ENCODE measurements around the gene DCLK1.

Gene DCLK1

DNA sequence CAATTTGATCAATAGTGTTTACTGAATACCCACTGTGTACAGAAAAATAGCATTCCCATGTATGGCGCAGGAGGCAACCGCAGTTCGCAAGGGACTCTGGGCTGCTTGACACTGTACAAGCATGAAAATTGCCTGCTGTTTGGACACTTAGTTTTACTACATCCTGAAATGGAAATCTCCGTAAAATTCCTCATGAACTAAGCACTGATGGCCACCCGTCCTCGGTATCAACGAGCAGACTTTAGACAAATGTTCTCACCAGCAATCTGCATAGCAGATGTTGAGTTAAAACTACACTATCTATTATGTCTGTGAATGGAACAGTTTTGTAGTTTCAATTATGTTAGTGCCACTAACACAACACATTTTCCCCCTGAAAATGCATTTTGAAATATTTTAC, 294.7 kb downstream of the DCLK1 start:
- in situ Hi-C loops (cut with HindIII; ENCODE audit: low pct_unique_long_range_greater_than_20kb, low sequenced_read_pairs): no loop called here
- no peak for TF ChIP-seq JUND (IDR thresholded peaks at IDR 0.05; ENCODE audit: low read depth)
- DNase-seq (ENCODE audit: low read depth in 1 of 2, low spot score in 1 of 2): no peak

DNA sequence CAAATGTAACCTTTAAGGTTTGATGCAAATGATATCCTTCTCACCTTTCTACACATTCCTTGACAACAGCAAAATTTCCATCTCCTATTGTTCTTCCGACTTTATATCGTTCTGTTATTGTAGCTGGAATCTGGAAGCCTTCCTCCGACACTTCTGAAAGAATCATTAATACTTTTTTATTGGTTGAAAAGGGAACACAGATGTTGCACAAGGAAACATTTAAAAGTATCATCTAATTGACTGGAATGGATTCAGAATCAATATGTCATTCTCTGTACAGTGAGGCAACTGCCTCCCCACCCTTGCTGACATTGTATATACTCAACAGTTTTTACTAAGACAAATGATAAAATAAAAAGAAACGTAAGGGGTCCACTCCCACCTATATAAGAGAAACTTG, 295.2 kb downstream of the DCLK1 start:
- no peak for DNase-seq (ENCODE audit: low read depth in 1 of 2, low spot score in 1 of 2)
- in situ Hi-C loops (cut with HindIII; ENCODE audit: low pct_unique_long_range_greater_than_20kb, low sequenced_read_pairs): no loop called here

DNA sequence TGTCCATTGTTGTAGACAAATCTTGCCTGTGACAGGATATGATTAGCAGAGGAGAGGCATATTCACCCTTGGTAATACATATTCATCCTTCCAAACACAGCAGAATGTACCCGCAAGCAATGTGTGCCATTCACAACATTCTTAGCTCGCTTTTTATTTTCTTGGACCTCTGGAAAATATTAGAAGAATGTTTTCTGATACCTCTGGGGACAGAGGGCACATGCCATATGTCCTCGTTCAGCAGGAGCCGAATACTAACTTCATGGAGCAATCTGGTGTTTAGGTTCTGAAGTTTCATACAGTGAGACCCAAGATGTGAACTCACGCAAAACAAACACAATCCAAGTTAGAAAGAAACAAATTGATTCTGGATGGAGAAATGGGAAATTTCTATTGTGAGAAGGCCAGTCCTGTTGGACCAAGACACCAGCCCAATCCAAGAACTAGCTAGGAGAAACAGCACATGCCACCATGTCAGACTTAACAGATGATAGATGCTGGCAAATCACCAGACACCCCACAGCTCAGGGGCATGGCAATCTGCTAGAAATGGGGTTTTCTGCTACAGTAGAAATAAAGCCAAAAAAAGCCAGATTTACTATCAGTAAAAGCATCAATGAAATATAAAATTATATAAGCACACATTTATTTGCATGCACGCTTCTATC, 297.4 kb downstream of the DCLK1 start:
- no peak for DNase-seq (ENCODE audit: low read depth in 1 of 2, low spot score in 1 of 2)
- no peak for TF ChIP-seq JUND (IDR thresholded peaks at IDR 0.05; ENCODE audit: low read depth)
- in situ Hi-C loops (cut with HindIII; ENCODE audit: low pct_unique_long_range_greater_than_20kb, low sequenced_read_pairs): no loop called here

More for the DNA sequence above, 295.2 kb downstream of the DCLK1 start:
- TF ChIP-seq JUND (IDR thresholded peaks at IDR 0.05; ENCODE audit: low read depth): no peak

DNA sequence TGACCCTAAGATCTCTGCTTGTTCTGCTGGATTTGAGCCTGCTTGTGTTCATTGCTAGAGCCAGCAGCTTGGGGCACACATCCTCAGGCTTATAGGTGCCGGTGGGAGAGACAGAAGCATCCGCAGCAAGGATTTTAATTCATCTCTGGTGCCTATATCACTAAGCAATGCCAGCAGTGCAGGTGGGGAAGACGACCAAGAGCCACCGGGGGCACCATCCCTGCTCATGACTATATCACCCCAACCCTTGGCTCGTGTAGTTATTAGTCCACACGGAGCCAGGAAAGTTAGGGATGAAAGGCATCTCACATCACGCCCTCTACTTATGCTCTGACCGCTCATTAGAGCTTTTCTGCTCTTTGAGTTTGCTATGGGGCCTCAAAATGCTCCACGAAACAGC, 298.2 kb downstream of the DCLK1 start:
- TF ChIP-seq JUND (IDR thresholded peaks at IDR 0.05; ENCODE audit: low read depth): no peak
- no peak for DNase-seq (ENCODE audit: low read depth in 1 of 2, low spot score in 1 of 2)
- in situ Hi-C loops (cut with HindIII; ENCODE audit: low pct_unique_long_range_greater_than_20kb, low sequenced_read_pairs): no loop called here

DNA sequence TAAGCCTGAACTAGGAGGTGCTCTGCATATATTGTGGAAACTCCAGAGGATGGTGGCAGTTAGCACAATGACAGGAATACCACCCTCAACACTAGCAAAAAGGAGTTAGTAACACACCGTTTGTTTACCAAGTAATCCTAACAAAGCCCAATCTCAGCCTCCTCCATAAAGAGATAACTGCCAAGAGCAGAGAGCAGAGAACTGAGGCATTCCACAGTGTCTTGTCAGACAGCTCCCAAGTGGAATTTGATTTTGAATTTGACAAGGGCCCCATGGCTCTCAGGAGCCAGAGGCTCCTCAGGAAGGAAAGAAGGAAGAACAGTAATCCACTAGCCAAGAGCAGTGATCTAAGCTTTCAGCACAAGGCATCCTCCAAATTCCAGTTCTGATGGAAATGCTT, 298.6 kb downstream of the DCLK1 start:
- in situ Hi-C loops (cut with HindIII; ENCODE audit: low pct_unique_long_range_greater_than_20kb, low sequenced_read_pairs): no loop called here
- DNase-seq (ENCODE audit: low read depth in 1 of 2, low spot score in 1 of 2): no peak
- TF ChIP-seq JUND (IDR thresholded peaks at IDR 0.05; ENCODE audit: low read depth): no peak

DNA sequence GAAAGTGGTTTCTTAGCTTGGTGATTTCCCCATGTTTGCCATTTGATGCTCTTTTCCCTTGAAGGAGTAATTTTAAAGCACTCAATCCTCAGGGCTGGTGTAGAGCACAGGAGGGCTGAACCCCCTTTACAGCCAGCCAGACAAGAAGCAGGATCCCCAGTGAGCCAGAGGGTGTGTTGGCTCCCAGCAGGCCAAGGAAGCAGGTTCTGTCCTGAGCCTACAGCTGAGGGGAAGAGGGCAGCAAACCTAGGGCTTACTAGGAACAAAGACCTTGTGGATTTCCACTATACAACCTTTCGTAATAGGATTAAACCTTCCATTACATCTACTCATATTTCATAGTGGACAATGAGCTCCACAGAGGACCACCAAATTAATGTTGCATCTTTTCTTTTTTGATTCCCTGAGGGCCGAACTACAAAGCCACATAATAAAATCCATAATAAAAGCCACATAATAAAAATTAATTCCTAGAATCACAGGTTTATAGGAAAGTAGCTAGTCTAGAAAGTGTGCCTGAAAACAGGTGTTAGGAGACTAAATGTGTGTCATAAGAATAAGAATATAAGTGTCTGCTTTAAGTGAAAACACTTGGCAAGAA, 300.2 kb downstream of the DCLK1 start:
- DNase-seq (ENCODE audit: low read depth in 1 of 2, low spot score in 1 of 2): no peak

DNA sequence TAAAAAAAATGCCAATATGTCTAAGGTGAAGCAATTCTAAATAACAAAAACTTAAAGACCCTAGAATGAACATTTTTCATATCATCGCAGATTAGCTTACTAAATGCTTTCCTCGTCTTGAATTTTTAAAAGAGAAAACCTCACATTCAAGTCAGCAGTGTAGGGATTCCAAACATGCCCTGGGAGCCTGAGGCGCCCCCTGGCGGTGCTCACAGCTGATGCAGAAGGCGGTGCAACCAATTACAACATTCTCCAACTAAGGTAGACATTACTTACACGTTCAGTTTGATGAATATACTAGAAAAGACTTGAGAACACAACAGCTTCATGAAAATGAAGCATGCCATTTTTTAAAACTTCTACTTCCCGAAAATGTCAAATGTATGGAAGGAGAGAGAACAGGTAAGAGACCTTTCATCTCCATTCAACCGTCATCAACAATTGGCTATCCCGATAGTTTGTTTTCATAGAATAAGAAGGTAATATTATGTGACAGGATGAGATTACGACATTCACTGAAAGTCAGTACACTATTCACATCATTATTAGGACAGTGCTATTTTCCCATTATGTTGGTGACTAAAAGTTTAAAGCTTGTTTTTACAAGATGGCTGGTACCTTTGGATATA, 304.4 kb downstream of the DCLK1 start:
- no peak for TF ChIP-seq JUND (IDR thresholded peaks at IDR 0.05; ENCODE audit: low read depth)
- in situ Hi-C loops (cut with HindIII; ENCODE audit: low pct_unique_long_range_greater_than_20kb, low sequenced_read_pairs): no loop called here
- DNase-seq (ENCODE audit: low read depth in 1 of 2, low spot score in 1 of 2): peak in 1 of 2 experiments; percentile 10

More for the DNA sequence above, 300.2 kb downstream of the DCLK1 start:
- in situ Hi-C loops (cut with HindIII; ENCODE audit: low pct_unique_long_range_greater_than_20kb, low sequenced_read_pairs): no loop called here
- TF ChIP-seq JUND (IDR thresholded peaks at IDR 0.05; ENCODE audit: low read depth): no peak

DNA sequence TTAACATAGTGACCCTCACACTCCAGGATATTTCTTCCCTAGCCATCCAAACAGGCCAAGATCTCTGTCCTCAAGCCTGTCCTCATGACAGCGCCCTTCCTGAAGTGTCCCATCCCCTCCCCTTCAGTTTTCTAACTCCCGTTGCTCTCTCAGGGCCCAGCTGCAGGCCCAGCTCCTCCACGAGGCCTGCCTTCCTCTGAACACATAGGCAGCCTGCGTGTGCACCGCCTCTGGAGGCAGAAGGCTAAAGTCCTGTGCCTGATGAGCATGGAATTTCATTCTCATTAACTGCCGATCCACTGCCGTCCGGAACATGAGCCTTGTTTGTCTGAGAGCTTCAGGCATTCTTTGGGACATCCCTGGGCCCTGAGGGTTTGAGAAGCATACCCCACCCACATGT, 306.4 kb downstream of the DCLK1 start:
- DNase-seq (ENCODE audit: low read depth in 1 of 2, low spot score in 1 of 2): no peak
- in situ Hi-C loops (cut with HindIII; ENCODE audit: low pct_unique_long_range_greater_than_20kb, low sequenced_read_pairs): no loop called here
- TF ChIP-seq JUND (IDR thresholded peaks at IDR 0.05; ENCODE audit: low read depth): no peak

DNA sequence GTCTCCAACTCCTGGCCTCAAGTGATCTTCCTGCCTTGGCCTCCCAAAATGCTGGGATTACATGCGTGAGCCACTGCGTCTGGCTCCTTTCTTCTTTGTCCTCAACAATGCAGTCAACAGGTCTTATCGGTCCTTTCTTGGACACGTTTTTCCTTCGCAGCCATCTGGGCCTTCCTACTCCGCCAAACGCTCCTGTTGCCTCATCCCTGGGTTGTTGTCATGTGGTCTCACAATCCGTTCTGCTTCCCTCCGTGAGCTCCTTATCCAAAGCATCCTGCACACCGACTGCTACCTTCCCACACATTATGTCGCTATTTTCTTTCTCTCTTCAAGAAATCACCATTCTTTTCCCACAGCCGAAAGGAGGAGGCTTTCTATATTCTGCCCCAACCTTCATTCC, 306.8 kb downstream of the DCLK1 start:
- no peak for DNase-seq (ENCODE audit: low read depth in 1 of 2, low spot score in 1 of 2)
- TF ChIP-seq JUND (IDR thresholded peaks at IDR 0.05; ENCODE audit: low read depth): no peak
- in situ Hi-C loops (cut with HindIII; ENCODE audit: low pct_unique_long_range_greater_than_20kb, low sequenced_read_pairs): no loop called here

DNA sequence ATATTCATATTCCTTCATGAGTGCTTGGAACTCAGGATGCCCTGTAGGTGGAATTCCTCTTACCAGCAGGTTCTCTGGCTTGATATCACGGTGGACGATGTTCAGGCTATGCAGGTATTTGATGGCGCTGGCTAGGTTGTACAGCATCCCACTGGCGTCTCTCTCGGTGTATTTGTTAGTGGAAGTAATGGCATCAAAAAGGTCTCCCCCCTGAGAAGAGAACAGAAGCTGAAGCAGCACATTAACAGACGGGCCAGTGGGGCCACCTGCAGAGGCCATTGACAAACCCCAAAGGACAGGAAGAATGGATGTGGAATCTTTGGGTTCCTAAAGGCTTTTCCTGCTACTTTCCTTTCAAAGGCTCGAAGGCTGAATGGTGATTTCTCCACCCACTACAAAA, 308.5 kb downstream of the DCLK1 start:
- TF ChIP-seq JUND (IDR thresholded peaks at IDR 0.05; ENCODE audit: low read depth): no peak

DNA sequence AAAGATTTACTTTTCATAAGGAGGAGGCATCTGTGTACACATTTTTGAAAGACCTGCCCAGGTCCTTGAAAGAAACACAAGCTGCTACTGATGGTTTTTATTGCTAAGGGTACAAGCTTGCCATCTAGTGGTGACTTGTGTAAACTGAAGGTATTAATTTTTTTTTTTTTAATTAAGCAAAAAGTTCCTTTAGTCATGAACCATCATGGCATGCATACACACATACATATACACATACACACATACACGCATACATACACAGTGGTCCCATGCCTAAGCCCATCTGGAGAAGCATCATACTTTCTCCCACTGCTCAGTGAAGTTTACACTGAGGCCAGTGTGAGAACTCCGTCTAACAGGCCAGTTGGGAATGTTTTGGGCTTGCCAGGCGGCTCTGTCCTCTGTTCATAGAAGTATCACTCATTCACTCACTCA, 312.5 kb downstream of the DCLK1 start:
- peak in 1 of 2 experiments; percentile 45 for DNase-seq (ENCODE audit: low read depth in 1 of 2, low spot score in 1 of 2)
- in situ Hi-C loops (cut with HindIII; ENCODE audit: low pct_unique_long_range_greater_than_20kb, low sequenced_read_pairs): no loop called here
- TF ChIP-seq JUND (IDR thresholded peaks at IDR 0.05; ENCODE audit: low read depth): no peak

More for the DNA sequence above, 308.5 kb downstream of the DCLK1 start:
- DNase-seq (ENCODE audit: low read depth in 1 of 2, low spot score in 1 of 2): no peak
- in situ Hi-C loops (cut with HindIII; ENCODE audit: low pct_unique_long_range_greater_than_20kb, low sequenced_read_pairs): no loop called here

DNA sequence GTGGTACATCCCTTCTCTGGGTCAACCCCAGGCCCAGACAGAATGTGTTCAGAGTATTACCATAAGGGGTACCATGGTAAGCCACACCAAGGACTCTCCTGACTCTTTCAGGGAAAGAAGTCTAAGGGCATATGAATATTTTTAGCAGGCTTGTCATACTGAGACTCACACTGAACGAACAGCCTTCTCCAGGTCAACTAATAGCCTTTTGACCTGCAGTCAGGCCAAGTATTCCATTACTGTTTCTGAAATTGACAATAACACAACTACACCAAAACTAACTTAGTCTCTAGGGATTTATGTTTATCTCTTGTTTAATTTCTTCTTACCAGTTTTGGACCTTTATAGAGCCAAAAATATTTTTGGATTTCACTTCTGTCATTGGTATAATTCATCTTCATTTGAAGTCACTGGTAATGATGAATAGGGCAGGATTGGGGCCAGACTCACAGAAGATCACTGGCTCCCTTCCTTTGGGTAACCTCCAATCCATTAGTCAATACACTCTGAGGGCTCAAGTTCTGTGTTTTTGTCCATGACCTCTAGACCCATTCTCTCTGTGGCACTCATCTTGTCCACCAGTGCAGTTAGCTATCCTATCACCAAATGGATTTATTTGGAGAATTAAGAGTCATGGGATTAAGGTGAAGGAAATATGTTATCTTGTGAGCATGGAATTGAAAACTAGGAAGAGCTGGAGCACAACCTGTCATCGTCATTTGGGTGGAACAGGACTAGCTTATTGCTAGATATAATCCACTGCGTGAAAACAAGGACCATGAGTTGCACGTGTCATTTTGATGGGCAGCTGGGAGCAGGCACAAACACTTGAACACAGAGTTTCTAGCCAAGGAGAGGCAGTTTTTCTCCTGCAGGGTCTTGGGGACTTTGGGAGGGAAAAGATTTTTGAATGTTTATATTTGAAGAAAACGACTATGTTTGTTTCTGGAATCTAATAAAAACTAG, 313.3 kb downstream of the DCLK1 start:
- in situ Hi-C loops (cut with HindIII; ENCODE audit: low pct_unique_long_range_greater_than_20kb, low sequenced_read_pairs): no loop called here
- no peak for TF ChIP-seq JUND (IDR thresholded peaks at IDR 0.05; ENCODE audit: low read depth)
- no peak for DNase-seq (ENCODE audit: low read depth in 1 of 2, low spot score in 1 of 2)
